GM23338 (cell line): Measurements from ENCODE around the gene FKBP6. TPM values are rescaled to one million over a fixed set of nuclear protein-coding genes. Genes with fewer than 3 reads are reported as not detected.
"Not testable (repeated sequence)": the region's sequence is repeated elsewhere in the genome, so short reads cannot be mapped to it uniquely, and the experiment has no call there.

Source experiments
- ATAC-seq: fragments of 200-7000 bp; cut with Tn5 transposase; 3 replicates; pipeline ENCODE4 v1.9.1; 2020
- DNase-seq: peaks from one replicate; pipeline ENCODE4 v3.0.0-alpha.2; 2015; ENCODE audit warnings: low spot score
- H2AFZ ChIP-seq: fragments of 200-600 bp; sonication (generic); 2 replicates; pipeline ENCODE4 v1.8.0; 2016; ENCODE audit warnings: antibody characterized with exemption, mild to moderate bottlenecking, moderate library complexity
- H3F3A ChIP-seq: fragments of 200-600 bp; sonication (generic); replicated peaks from 2 replicates; pipeline ENCODE4 v1.8.0; 2017; ENCODE audit warnings: antibody characterized with exemption, mixed run types, low read depth
- H3K27ac ChIP-seq: fragments of 200-600 bp; sonication (generic); 2 replicates; pipeline ENCODE4 v1.6.1; 2016; ENCODE audit warnings: low read depth
- H3K27me3 ChIP-seq: fragments of 200-600 bp; sonication (generic); 2 replicates; pipeline ENCODE4 v1.8.0; 2016; ENCODE audit warnings: mild to moderate bottlenecking, mixed run types, moderate library complexity; ENCODE audit not compliant: insufficient read depth
- H3K36me3 ChIP-seq: fragments of 200-600 bp; sonication (generic); 2 replicates; pipeline ENCODE4 v1.8.0; 2016; ENCODE audit warnings: mild to moderate bottlenecking; ENCODE audit not compliant: insufficient read depth
- H3K4me1 ChIP-seq: fragments of 200-600 bp; sonication (generic); 2 replicates; pipeline ENCODE4 v1.8.0; 2016; ENCODE audit warnings: mild to moderate bottlenecking, moderate library complexity; ENCODE audit not compliant: insufficient read depth
- H3K4me2 ChIP-seq: fragments of 200-600 bp; sonication (generic); 2 replicates; pipeline ENCODE4 v1.7.1; 2017; ENCODE audit warnings: mixed run types
- H3K4me3 ChIP-seq: fragments of 200-600 bp; sonication (generic); 2 replicates; pipeline ENCODE4 v1.6.1; 2016; ENCODE audit warnings: mixed run types
- H3K79me2 ChIP-seq: fragments of 200-600 bp; sonication (generic); replicated peaks from 2 replicates; pipeline ENCODE4 v1.8.0; 2017; ENCODE audit warnings: mild to moderate bottlenecking; ENCODE audit not compliant: insufficient read depth
- H3K9me2 ChIP-seq: fragments of 200-600 bp; sonication (generic); 2 replicates; pipeline ENCODE4 v1.8.0; 2017; ENCODE audit not compliant: insufficient read depth
- H4K20me1 ChIP-seq: fragments of 200-600 bp; sonication (generic); replicated peaks from 2 replicates; pipeline ENCODE4 v1.8.0; 2017; ENCODE audit warnings: mild to moderate bottlenecking; ENCODE audit not compliant: insufficient read depth
- H3K27ac Mint-ChIP-seq: 2 replicates; pipeline ENCODE4 v1.8.0; 2020; ENCODE audit warnings: inconsistent platforms, mild to moderate bottlenecking, moderate library complexity, mixed read lengths
- H3K27me3 Mint-ChIP-seq: 3 replicates; pipeline ENCODE4 v1.8.0; 2022; ENCODE audit warnings: low read depth, mild to moderate bottlenecking, moderate library complexity, mixed read lengths, inconsistent platforms; ENCODE audit not compliant: insufficient read depth, poor library complexity
- H3K36me3 Mint-ChIP-seq: 3 replicates; pipeline ENCODE4 v1.8.0; 2021; ENCODE audit warnings: low read depth, mild to moderate bottlenecking, inconsistent platforms, moderate library complexity, mixed read lengths
- H3K4me1 Mint-ChIP-seq: 3 replicates; pipeline ENCODE4 v1.8.0; 2020; ENCODE audit warnings: mild to moderate bottlenecking, inconsistent platforms, mixed read lengths
- H3K4me3 Mint-ChIP-seq: 3 replicates; pipeline ENCODE4 v1.8.0; 2021; ENCODE audit warnings: moderate library complexity, mild to moderate bottlenecking, inconsistent platforms, mixed read lengths
- H3K9me3 Mint-ChIP-seq: 3 replicates; pipeline ENCODE4 v1.8.0; 2020; ENCODE audit warnings: moderate library complexity, mild to moderate bottlenecking, inconsistent platforms, mixed read lengths
- EZH2phosphoT487 ChIP-seq: fragments of 200-600 bp; sonication (generic); IDR thresholded peaks from one replicate; pipeline ENCODE4 v1.8.1; 2018; ENCODE audit warnings: antibody characterized with exemption; ENCODE audit not compliant: unreplicated experiment
- JUNB ChIP-seq: IDR thresholded peaks from one replicate; pipeline ENCODE4 v1.6.1; 2016; ENCODE audit warnings: antibody characterized with exemption; ENCODE audit not compliant: unreplicated experiment
- NANOG ChIP-seq: IDR thresholded peaks from 2 replicates; pipeline ENCODE4 v1.6.1; 2016; ENCODE audit warnings: antibody characterized with exemption, borderline replicate concordance
- POLR2AphosphoS5 ChIP-seq: IDR thresholded peaks from 2 replicates; pipeline ENCODE4 v1.6.1; 2016; ENCODE audit warnings: antibody characterized with exemption, low read depth
- REST ChIP-seq: IDR thresholded peaks from one replicate; pipeline ENCODE4 v1.6.1; 2018; ENCODE audit warnings: antibody characterized with exemption; ENCODE audit not compliant: unreplicated experiment
- ZNF331 ChIP-seq: fragments of 250-450 bp; sonication (Bioruptor Pico); IDR thresholded peaks from 2 replicates; pipeline ENCODE4 v1.5.0; 2020; ENCODE audit warnings: low read depth, mild to moderate bottlenecking, moderate library complexity
- polyA plus RNA-seq: library from polyadenylated mRNA; unstranded; fragments of >200 nt; fragmentation: Nextera tagmentation; extraction: Ambion mirVana; gene quantifications from 2 replicates; pipeline ENCODE4 v1.2.1, GENCODE V29; 2016
- total RNA-seq: library from RNA; depleted of rRNA; stranded (reverse); fragments of >200 nt; shearing (Covaris generic); gene quantifications from 2 replicates; pipeline ENCODE4 v1.2.3, GENCODE V29; 2014

The FKBP6 gene
- total and polyA plus RNA-seq, 2 experiments from 2014 or later = 0.15 TPM; not detected in 1

GRCh38 chr7:73376262-73376661 lies 48.3 kb downstream of the FKBP6 start:
- H3K4me1 Mint-ChIP-seq, H3K79me2 ChIP-seq, H3K27ac ChIP-seq, H4K20me1 ChIP-seq, H3K27ac Mint-ChIP-seq, H3F3A ChIP-seq, H3K4me3 Mint-ChIP-seq, H3K36me3 Mint-ChIP-seq, H3K4me2 ChIP-seq, DNase-seq, H3K9me2 ChIP-seq, H2AFZ ChIP-seq, ATAC-seq, H3K4me3 ChIP-seq, H3K4me1 ChIP-seq, H3K36me3 ChIP-seq, H3K9me3 Mint-ChIP-seq: not testable (repeated sequence)
- H3K27me3 Mint-ChIP-seq = peaks cover 20% of the 10 kb centered on the region
- H3K27me3 ChIP-seq = peaks cover 26% of the 10 kb centered on the region

GRCh38 chr7:73376671-73377412 lies 48.9 kb downstream of the FKBP6 start:
- no peak overlapping the region; the same call in 1 of the 2 replicates for H2AFZ ChIP-seq
- Mint-ChIP-seq H3K27me3 (peaks cover 16% of the 10 kb centered on the region), H3K36me3 (no peaks in the 10 kb centered on the region), H3K27ac (no peak overlapping the region), H3K4me3 (no peak overlapping the region), H3K4me1 (no peaks in the 10 kb centered on the region), H3K9me3 (no peaks in the 10 kb centered on the region)
- H3K4me1 ChIP-seq = no peaks in the 10 kb centered on the region
- TF ChIP-seq NANOG (no peak), EZH2phosphoT487 (no peak), POLR2AphosphoS5 (no peak), ZNF331 (no peak), JUNB (no peak), REST (no peak)
- DNase-seq = no peak
- H3K27ac ChIP-seq = no peak overlapping the region
- H3K79me2 ChIP-seq = no peaks in the 10 kb centered on the region
- ATAC-seq = peak; percentile 44
- H4K20me1 ChIP-seq = no peaks in the 10 kb centered on the region
- H3F3A ChIP-seq = no peaks in the 10 kb centered on the region
- H3K4me3 ChIP-seq = peak overlapping the region; percentile 54
- no peaks in the 10 kb centered on the region for H3K36me3 ChIP-seq
- peaks cover 26% of the 10 kb centered on the region for H3K27me3 ChIP-seq
- no peaks in the 10 kb centered on the region for H3K9me2 ChIP-seq
- H3K4me2 ChIP-seq = peak overlapping the region; percentile 81; the same call in 1 of the 2 replicates
